GM23338 (cell line): ENCODE results near the gene GK. TPM values are rescaled to one million over a fixed set of nuclear protein-coding genes. Genes with fewer than 3 reads are reported as not detected.

Experiments
- ATAC-seq: fragments of 200-7000 bp; cut with Tn5 transposase; 3 replicates; pipeline ENCODE4 v1.9.1; 2020
- DNase-seq: peaks from one replicate; pipeline ENCODE4 v3.0.0-alpha.2; 2015; ENCODE audit warnings: low spot score
- H2AFZ ChIP-seq: fragments of 200-600 bp; sonication (generic); 2 replicates; pipeline ENCODE4 v1.8.0; 2016; ENCODE audit warnings: antibody characterized with exemption, mild to moderate bottlenecking, moderate library complexity
- H3F3A ChIP-seq: fragments of 200-600 bp; sonication (generic); replicated peaks from 2 replicates; pipeline ENCODE4 v1.8.0; 2017; ENCODE audit warnings: antibody characterized with exemption, mixed run types, low read depth
- H3K27ac ChIP-seq: fragments of 200-600 bp; sonication (generic); 2 replicates; pipeline ENCODE4 v1.6.1; 2016; ENCODE audit warnings: low read depth
- H3K27me3 ChIP-seq: fragments of 200-600 bp; sonication (generic); 2 replicates; pipeline ENCODE4 v1.8.0; 2016; ENCODE audit warnings: mild to moderate bottlenecking, mixed run types, moderate library complexity; ENCODE audit not compliant: insufficient read depth
- H3K36me3 ChIP-seq: fragments of 200-600 bp; sonication (generic); 2 replicates; pipeline ENCODE4 v1.8.0; 2016; ENCODE audit warnings: mild to moderate bottlenecking; ENCODE audit not compliant: insufficient read depth
- H3K4me1 ChIP-seq: fragments of 200-600 bp; sonication (generic); 2 replicates; pipeline ENCODE4 v1.8.0; 2016; ENCODE audit warnings: mild to moderate bottlenecking, moderate library complexity; ENCODE audit not compliant: insufficient read depth
- H3K4me2 ChIP-seq: fragments of 200-600 bp; sonication (generic); 2 replicates; pipeline ENCODE4 v1.7.1; 2017; ENCODE audit warnings: mixed run types
- H3K4me3 ChIP-seq: fragments of 200-600 bp; sonication (generic); 2 replicates; pipeline ENCODE4 v1.6.1; 2016; ENCODE audit warnings: mixed run types
- H3K79me2 ChIP-seq: fragments of 200-600 bp; sonication (generic); replicated peaks from 2 replicates; pipeline ENCODE4 v1.8.0; 2017; ENCODE audit warnings: mild to moderate bottlenecking; ENCODE audit not compliant: insufficient read depth
- H3K9me2 ChIP-seq: fragments of 200-600 bp; sonication (generic); 2 replicates; pipeline ENCODE4 v1.8.0; 2017; ENCODE audit not compliant: insufficient read depth
- H4K20me1 ChIP-seq: fragments of 200-600 bp; sonication (generic); replicated peaks from 2 replicates; pipeline ENCODE4 v1.8.0; 2017; ENCODE audit warnings: mild to moderate bottlenecking; ENCODE audit not compliant: insufficient read depth
- H3K27ac Mint-ChIP-seq: 2 replicates; pipeline ENCODE4 v1.8.0; 2020; ENCODE audit warnings: inconsistent platforms, mild to moderate bottlenecking, moderate library complexity, mixed read lengths
- H3K27me3 Mint-ChIP-seq: 3 replicates; pipeline ENCODE4 v1.8.0; 2022; ENCODE audit warnings: low read depth, mild to moderate bottlenecking, moderate library complexity, mixed read lengths, inconsistent platforms; ENCODE audit not compliant: insufficient read depth, poor library complexity
- H3K36me3 Mint-ChIP-seq: 3 replicates; pipeline ENCODE4 v1.8.0; 2021; ENCODE audit warnings: low read depth, mild to moderate bottlenecking, inconsistent platforms, moderate library complexity, mixed read lengths
- H3K4me1 Mint-ChIP-seq: 3 replicates; pipeline ENCODE4 v1.8.0; 2020; ENCODE audit warnings: mild to moderate bottlenecking, inconsistent platforms, mixed read lengths
- H3K4me3 Mint-ChIP-seq: 3 replicates; pipeline ENCODE4 v1.8.0; 2021; ENCODE audit warnings: moderate library complexity, mild to moderate bottlenecking, inconsistent platforms, mixed read lengths
- H3K9me3 Mint-ChIP-seq: 3 replicates; pipeline ENCODE4 v1.8.0; 2020; ENCODE audit warnings: moderate library complexity, mild to moderate bottlenecking, inconsistent platforms, mixed read lengths
- CREB1 ChIP-seq: fragments of 250-450 bp; sonication (Bioruptor Pico); IDR thresholded peaks from 2 replicates; pipeline ENCODE4 v1.5.0; 2020; ENCODE audit warnings: low read depth, mild to moderate bottlenecking, moderate library complexity
- EZH2 ChIP-seq: fragments of 200-600 bp; sonication (generic); IDR thresholded peaks from one replicate; pipeline ENCODE4 v1.8.0; 2017; ENCODE audit warnings: antibody characterized with exemption, mild to moderate bottlenecking, low read depth; ENCODE audit not compliant: unreplicated experiment
- EZH2phosphoT487 ChIP-seq: fragments of 200-600 bp; sonication (generic); IDR thresholded peaks from one replicate; pipeline ENCODE4 v1.8.1; 2018; ENCODE audit warnings: antibody characterized with exemption; ENCODE audit not compliant: unreplicated experiment
- JUNB ChIP-seq: IDR thresholded peaks from one replicate; pipeline ENCODE4 v1.6.1; 2016; ENCODE audit warnings: antibody characterized with exemption; ENCODE audit not compliant: unreplicated experiment
- NANOG ChIP-seq: IDR thresholded peaks from 2 replicates; pipeline ENCODE4 v1.6.1; 2016; ENCODE audit warnings: antibody characterized with exemption, borderline replicate concordance
- POLR2AphosphoS5 ChIP-seq: IDR thresholded peaks from 2 replicates; pipeline ENCODE4 v1.6.1; 2016; ENCODE audit warnings: antibody characterized with exemption, low read depth
- STAT1 ChIP-seq: IDR thresholded peaks from one replicate; pipeline ENCODE4 v1.6.1; 2016; ENCODE audit warnings: antibody characterized with exemption; ENCODE audit not compliant: unreplicated experiment
- ZNF114 ChIP-seq: fragments of 250-450 bp; sonication (Bioruptor Pico); IDR thresholded peaks from 2 replicates; pipeline ENCODE4 v1.5.0; 2020; ENCODE audit warnings: mild to moderate bottlenecking, moderate library complexity
- ZNF331 ChIP-seq: fragments of 250-450 bp; sonication (Bioruptor Pico); IDR thresholded peaks from 2 replicates; pipeline ENCODE4 v1.5.0; 2020; ENCODE audit warnings: low read depth, mild to moderate bottlenecking, moderate library complexity
- ZNF462 ChIP-seq: fragments of 250-450 bp; sonication (Bioruptor Pico); IDR thresholded peaks from 2 replicates; pipeline ENCODE4 v1.5.0; 2020; ENCODE audit warnings: mild to moderate bottlenecking, moderate library complexity
- polyA plus RNA-seq: library from polyadenylated mRNA; unstranded; fragments of >200 nt; fragmentation: Nextera tagmentation; extraction: Ambion mirVana; gene quantifications from 2 replicates; pipeline ENCODE4 v1.2.1, GENCODE V29; 2016
- total RNA-seq: library from RNA; depleted of rRNA; stranded (reverse); fragments of >200 nt; shearing (Covaris generic); gene quantifications from 2 replicates; pipeline ENCODE4 v1.2.3, GENCODE V29; 2014
- TF ChIP-seq, protein P1 (sequence below), 2 experiments: fragments of 200-600 bp in 1 of 2; sonication (generic) in 1 of 2; conservative IDR thresholded peaks; 2 replicates each; pipeline versions ENCODE4 v1.5.1 to v1.6.1; 2016 to 2017; ENCODE audit warnings: antibody characterized with exemption in 2 of 2, low read depth in 2 of 2, mild to moderate bottlenecking in 2 of 2, moderate library complexity in 1 of 2
- TF ChIP-seq, protein P2 (sequence below): IDR thresholded peaks from 2 replicates; pipeline ENCODE4 v1.6.1; 2016; ENCODE audit warnings: antibody characterized with exemption
- TF ChIP-seq, protein P3 (sequence below): IDR thresholded peaks from one replicate; pipeline ENCODE4 v1.6.1; 2018; ENCODE audit warnings: antibody characterized with exemption; ENCODE audit not compliant: unreplicated experiment

The GK gene
- total and polyA plus RNA-seq, 2 experiments from 2014 or later, result 8.4 to 10.8 TPM

DNA sequence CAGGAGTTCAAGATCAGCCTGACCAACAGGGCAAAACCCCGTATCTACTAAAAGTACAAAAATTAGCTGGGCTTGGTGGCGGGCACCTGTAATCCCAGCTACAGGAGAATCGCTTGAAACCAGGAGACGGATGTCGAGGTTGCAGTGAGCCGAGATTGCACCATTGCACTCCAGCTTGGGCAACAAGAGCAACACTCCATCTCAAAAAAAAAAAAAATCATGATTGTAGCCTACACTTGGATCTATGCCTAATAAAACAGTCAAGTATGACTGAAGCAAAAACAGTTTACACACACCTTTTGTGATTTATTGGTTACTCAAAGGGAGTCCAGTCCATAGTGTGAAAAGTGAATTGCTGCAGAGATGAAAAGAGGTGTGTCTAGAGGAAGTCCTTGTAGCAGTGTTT is 41.0 kb upstream of the GK start:
- H3K27me3 ChIP-seq, result no peaks in the 10 kb centered on the region
- no peak overlapping the region for H3K4me3 Mint-ChIP-seq
- H3K36me3 ChIP-seq, result no peaks in the 10 kb centered on the region
- no peaks in the 10 kb centered on the region for H3K9me3 Mint-ChIP-seq
- no peaks in the 10 kb centered on the region for H4K20me1 ChIP-seq
- H3K4me1 ChIP-seq, result 0 out of 2 replicates have a peak, but pooled peaks cover 3% of the 10 kb centered on the region
- no peak for ATAC-seq
- H3K4me2 ChIP-seq, result no peak overlapping the region
- no peak overlapping the region for H3K27ac ChIP-seq
- H3K27ac Mint-ChIP-seq, result no peak overlapping the region
- no peak overlapping the region for H3K4me3 ChIP-seq
- no peaks in the 10 kb centered on the region for H3K9me2 ChIP-seq
- peaks cover 5% of the 10 kb centered on the region; the same call in 2 of the 3 replicates for H3K4me1 Mint-ChIP-seq
- TF ChIP-seq STAT1 (no peak), EZH2phosphoT487 (no peak), CREB1 (CRISPR knock-in tag) (no peak), EZH2 (no peak), ZNF462 (no peak), JUNB (no peak), POLR2AphosphoS5 (no peak), NANOG (no peak), ZNF114 (CRISPR knock-in tag) (no peak), ZNF331 (CRISPR knock-in tag) (no peak)
- TF ChIP-seq, protein P1, sequence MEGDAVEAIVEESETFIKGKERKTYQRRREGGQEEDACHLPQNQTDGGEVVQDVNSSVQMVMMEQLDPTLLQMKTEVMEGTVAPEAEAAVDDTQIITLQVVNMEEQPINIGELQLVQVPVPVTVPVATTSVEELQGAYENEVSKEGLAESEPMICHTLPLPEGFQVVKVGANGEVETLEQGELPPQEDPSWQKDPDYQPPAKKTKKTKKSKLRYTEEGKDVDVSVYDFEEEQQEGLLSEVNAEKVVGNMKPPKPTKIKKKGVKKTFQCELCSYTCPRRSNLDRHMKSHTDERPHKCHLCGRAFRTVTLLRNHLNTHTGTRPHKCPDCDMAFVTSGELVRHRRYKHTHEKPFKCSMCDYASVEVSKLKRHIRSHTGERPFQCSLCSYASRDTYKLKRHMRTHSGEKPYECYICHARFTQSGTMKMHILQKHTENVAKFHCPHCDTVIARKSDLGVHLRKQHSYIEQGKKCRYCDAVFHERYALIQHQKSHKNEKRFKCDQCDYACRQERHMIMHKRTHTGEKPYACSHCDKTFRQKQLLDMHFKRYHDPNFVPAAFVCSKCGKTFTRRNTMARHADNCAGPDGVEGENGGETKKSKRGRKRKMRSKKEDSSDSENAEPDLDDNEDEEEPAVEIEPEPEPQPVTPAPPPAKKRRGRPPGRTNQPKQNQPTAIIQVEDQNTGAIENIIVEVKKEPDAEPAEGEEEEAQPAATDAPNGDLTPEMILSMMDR (conservative IDR thresholded peaks at IDR 0.05; ENCODE audit: low read depth in 2 of 2), result no peak
- TF ChIP-seq, protein P2, sequence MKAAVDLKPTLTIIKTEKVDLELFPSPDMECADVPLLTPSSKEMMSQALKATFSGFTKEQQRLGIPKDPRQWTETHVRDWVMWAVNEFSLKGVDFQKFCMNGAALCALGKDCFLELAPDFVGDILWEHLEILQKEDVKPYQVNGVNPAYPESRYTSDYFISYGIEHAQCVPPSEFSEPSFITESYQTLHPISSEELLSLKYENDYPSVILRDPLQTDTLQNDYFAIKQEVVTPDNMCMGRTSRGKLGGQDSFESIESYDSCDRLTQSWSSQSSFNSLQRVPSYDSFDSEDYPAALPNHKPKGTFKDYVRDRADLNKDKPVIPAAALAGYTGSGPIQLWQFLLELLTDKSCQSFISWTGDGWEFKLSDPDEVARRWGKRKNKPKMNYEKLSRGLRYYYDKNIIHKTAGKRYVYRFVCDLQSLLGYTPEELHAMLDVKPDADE, result no peak
- TF ChIP-seq, protein P3, sequence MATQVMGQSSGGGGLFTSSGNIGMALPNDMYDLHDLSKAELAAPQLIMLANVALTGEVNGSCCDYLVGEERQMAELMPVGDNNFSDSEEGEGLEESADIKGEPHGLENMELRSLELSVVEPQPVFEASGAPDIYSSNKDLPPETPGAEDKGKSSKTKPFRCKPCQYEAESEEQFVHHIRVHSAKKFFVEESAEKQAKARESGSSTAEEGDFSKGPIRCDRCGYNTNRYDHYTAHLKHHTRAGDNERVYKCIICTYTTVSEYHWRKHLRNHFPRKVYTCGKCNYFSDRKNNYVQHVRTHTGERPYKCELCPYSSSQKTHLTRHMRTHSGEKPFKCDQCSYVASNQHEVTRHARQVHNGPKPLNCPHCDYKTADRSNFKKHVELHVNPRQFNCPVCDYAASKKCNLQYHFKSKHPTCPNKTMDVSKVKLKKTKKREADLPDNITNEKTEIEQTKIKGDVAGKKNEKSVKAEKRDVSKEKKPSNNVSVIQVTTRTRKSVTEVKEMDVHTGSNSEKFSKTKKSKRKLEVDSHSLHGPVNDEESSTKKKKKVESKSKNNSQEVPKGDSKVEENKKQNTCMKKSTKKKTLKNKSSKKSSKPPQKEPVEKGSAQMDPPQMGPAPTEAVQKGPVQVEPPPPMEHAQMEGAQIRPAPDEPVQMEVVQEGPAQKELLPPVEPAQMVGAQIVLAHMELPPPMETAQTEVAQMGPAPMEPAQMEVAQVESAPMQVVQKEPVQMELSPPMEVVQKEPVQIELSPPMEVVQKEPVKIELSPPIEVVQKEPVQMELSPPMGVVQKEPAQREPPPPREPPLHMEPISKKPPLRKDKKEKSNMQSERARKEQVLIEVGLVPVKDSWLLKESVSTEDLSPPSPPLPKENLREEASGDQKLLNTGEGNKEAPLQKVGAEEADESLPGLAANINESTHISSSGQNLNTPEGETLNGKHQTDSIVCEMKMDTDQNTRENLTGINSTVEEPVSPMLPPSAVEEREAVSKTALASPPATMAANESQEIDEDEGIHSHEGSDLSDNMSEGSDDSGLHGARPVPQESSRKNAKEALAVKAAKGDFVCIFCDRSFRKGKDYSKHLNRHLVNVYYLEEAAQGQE, result no peak
- no peaks in the 10 kb centered on the region for H3F3A ChIP-seq
- no peak overlapping the region for H2AFZ ChIP-seq
- H3K79me2 ChIP-seq, result no peaks in the 10 kb centered on the region
- peaks cover 2% of the 10 kb centered on the region for H3K27me3 Mint-ChIP-seq
- DNase-seq, result no peak
- H3K36me3 Mint-ChIP-seq, result no peaks in the 10 kb centered on the region
